ENCODE data around the gene GALT.

GALT gene

GRCh38 chr9:34684145-34684544 is 37.7 kb downstream of the GALT start:
- no peak for DNase-seq (ENCODE audit: low spot score)

GRCh38 chr9:34684816-34685215 is 38.3 kb downstream of the GALT start:
- no peak for DNase-seq (ENCODE audit: low spot score)

GRCh38 chr9:34685591-34685990 is 39.1 kb downstream of the GALT start:
- DNase-seq (ENCODE audit: low spot score) = no peak

GRCh38 chr9:34686231-34686630 is 39.8 kb downstream of the GALT start:
- DNase-seq (ENCODE audit: low spot score) = no peak

- DNase-seq (ENCODE audit: low spot score) = no peak
These were observed 40.3 kb downstream of the GALT start for GRCh38 chr9:34686732-34687131.

GRCh38 chr9:34687276-34688030 is 41.0 kb downstream of the GALT start:
- no peak for DNase-seq (ENCODE audit: low spot score)

GRCh38 chr9:34688329-34689115 is 42.0 kb downstream of the GALT start:
- DNase-seq (ENCODE audit: low spot score) = no peak

- DNase-seq (ENCODE audit: low spot score) = no peak
These were observed 42.6 kb downstream of the GALT start for GRCh38 chr9:34689116-34689470.

- no peak for DNase-seq (ENCODE audit: low spot score)
These were observed 43.0 kb downstream of the GALT start for GRCh38 chr9:34689512-34689911.

GRCh38 chr9:34690983-34691935 is 44.8 kb downstream of the GALT start, which contains the start of gene CCL19:
CCL19 (minus strand) TSS chr9:34691276; CDS start chr9:34691139, 137 bp downstream.
- no peak for DNase-seq (ENCODE audit: low spot score)

GRCh38 chr9:34691936-34692315 is 45.5 kb downstream of the GALT start:
- DNase-seq (ENCODE audit: low spot score) = no peak

GRCh38 chr9:34693560-34693959 is 47.1 kb downstream of the GALT start:
- DNase-seq (ENCODE audit: low spot score) = no peak

- DNase-seq (ENCODE audit: low spot score) = no peak
These were observed 48.3 kb downstream of the GALT start for GRCh38 chr9:34694811-34695210.
